HG02973 (cell line): Measurements from ENCODE around the gene PPP1R13B.

Source experiments
- ATAC-seq: cut with Tn5 transposase; IDR thresholded peaks from one replicate; pipeline ENCODE4 v1.9.1; 2021; ENCODE audit warnings: moderate library complexity; ENCODE audit not compliant: unreplicated experiment

Gene PPP1R13B

GRCh38 chr14:103746701-103747100, 100.7 kb downstream of the PPP1R13B start:
- no peak for ATAC-seq

GRCh38 chr14:103745424-103745823, 102.0 kb downstream of the PPP1R13B start:
- ATAC-seq = no peak

GRCh38 chr14:103744621-103745395, 102.6 kb downstream of the PPP1R13B start:
- ATAC-seq = no peak

- no peak for ATAC-seq
Observed at GRCh38 chr14:103743691-103744090, 103.7 kb downstream of the PPP1R13B start.

GRCh38 chr14:103742499-103743255, 104.7 kb downstream of the PPP1R13B start:
- ATAC-seq = no peak

- ATAC-seq = no peak
Observed at GRCh38 chr14:103741876-103742275, 105.5 kb downstream of the PPP1R13B start.

- no peak for ATAC-seq
Observed at GRCh38 chr14:103740991-103741689, 106.2 kb downstream of the PPP1R13B start.

GRCh38 chr14:103739793-103740501, 107.4 kb downstream of the PPP1R13B start:
- no peak for ATAC-seq

- ATAC-seq = no peak
Observed at GRCh38 chr14:103739466-103739792, 107.9 kb downstream of the PPP1R13B start.

- ATAC-seq = no peak
Observed at GRCh38 chr14:103738701-103739451, 108.5 kb downstream of the PPP1R13B start.

- ATAC-seq = no peak
Observed at GRCh38 chr14:103738166-103738565, 109.2 kb downstream of the PPP1R13B start.

- ATAC-seq = no peak
Observed at GRCh38 chr14:103737432-103738045, 109.8 kb downstream of the PPP1R13B start.

GRCh38 chr14:103736546-103737431, 110.6 kb downstream of the PPP1R13B start:
- no peak for ATAC-seq

GRCh38 chr14:103735815-103736545, 111.4 kb downstream of the PPP1R13B start:
- no peak for ATAC-seq

GRCh38 chr14:103735439-103735814, 111.9 kb downstream of the PPP1R13B start:
- no peak for ATAC-seq

GRCh38 chr14:103735022-103735421, 112.4 kb downstream of the PPP1R13B start:
- ATAC-seq = no peak

GRCh38 chr14:103734081-103734888, 113.1 kb downstream of the PPP1R13B start:
- ATAC-seq = no peak

GRCh38 chr14:103733651-103734050, 113.7 kb downstream of the PPP1R13B start:
- ATAC-seq = no peak
